Measurements from ENCODE around the gene WWOX.

GRCh38 chr16:78611318-78611717 is 511.9 kb downstream of the WWOX start:
- TF ChIP-seq CTCF (IDR thresholded peaks at IDR 0.05) (no peak), POLR2A (IDR thresholded peaks at IDR 0.05) (no peak)

Measured in thyroid gland (tissue), 4 donors.